HepG2 (cell line): ENCODE measurements around the gene ZNF491.
"Not testable (repeated sequence)": the region's sequence is repeated elsewhere in the genome, so short reads cannot be mapped to it uniquely, and the experiment has no call there.

Experiments used
- CTCF ChIP-seq: sonication (generic); formaldehyde crosslinking; IDR thresholded peaks from 2 replicates; pipeline ENCODE4 v1.5.0; 2020; ENCODE audit warnings: mild to moderate bottlenecking, missing genetic modification reagents, moderate library complexity
- EP300 ChIP-seq, 3 experiments: sonication (generic) in 1 of 3; formaldehyde crosslinking in 1 of 3; IDR thresholded peaks; 2 replicates each; pipeline versions ENCODE4 v1.5.1 to v1.6.1; 2011 to 2020; ENCODE audit warnings: low read depth in 2 of 3, low read length in 2 of 3, borderline replicate concordance in 1 of 3, improper control_type of control experiment in 1 of 3, mild to moderate bottlenecking in 1 of 3, missing genetic modification reagents in 1 of 3, moderate library complexity in 1 of 3
- EZH2 ChIP-seq: conservative IDR thresholded peaks from 2 replicates; pipeline ENCODE4 v1.6.1; 2012; ENCODE audit warnings: mild to moderate bottlenecking, low read depth, low read length, moderate library complexity
- HCFC1 ChIP-seq: fragments of 150-350 bp; IDR thresholded peaks from 2 replicates; pipeline ENCODE4 v1.6.1; 2014; ENCODE audit warnings: low read depth, low read length
- HDAC6 ChIP-seq: fragments of 200-600 bp; sonication (generic); IDR thresholded peaks from 2 replicates; pipeline ENCODE4 v1.7.0; 2017; ENCODE audit warnings: mild to moderate bottlenecking, antibody characterized with exemption, low read length, low read depth
- REST ChIP-seq, 2 experiments: IDR thresholded peaks; 2 replicates each; pipeline ENCODE4 v1.6.1; 2011 to 2012; ENCODE audit warnings: low read length in 2 of 2, borderline replicate concordance in 1 of 2, low read depth in 1 of 2, mild to moderate bottlenecking in 1 of 2, moderate library complexity in 1 of 2
- TMF1 ChIP-seq: sonication (generic); formaldehyde crosslinking; IDR thresholded peaks from 2 replicates; pipeline ENCODE4 v1.8.1; 2022; ENCODE audit warnings: low read depth, missing genetic modification reagents
- ZMAT5 ChIP-seq: sonication (generic); formaldehyde crosslinking; IDR thresholded peaks from 2 replicates; pipeline ENCODE4 v1.5.0; 2020; ENCODE audit warnings: mild to moderate bottlenecking, low read depth, missing genetic modification reagents, borderline replicate concordance
- ZNF136 ChIP-seq: sonication (generic); formaldehyde crosslinking; IDR thresholded peaks from 2 replicates; pipeline ENCODE4 v1.8.1; 2022; ENCODE audit warnings: low read depth, mild to moderate bottlenecking, moderate library complexity, missing genetic modification reagents
- ZNF205 ChIP-seq: IDR thresholded peaks from 2 replicates; pipeline ENCODE4 v1.6.1; 2018; ENCODE audit warnings: missing biosample characterization, missing genetic modification reagents
- ZNF703 ChIP-seq: sonication (generic); formaldehyde crosslinking; IDR thresholded peaks from 2 replicates; pipeline ENCODE4 v1.5.1; 2020; ENCODE audit warnings: missing genetic modification reagents, mild to moderate bottlenecking, moderate library complexity, borderline replicate concordance
- ZNF772 ChIP-seq: sonication (generic); formaldehyde crosslinking; IDR thresholded peaks from 2 replicates; pipeline ENCODE4 v1.5.0; 2020; ENCODE audit warnings: mild to moderate bottlenecking, missing genetic modification reagents
- ZNF790 ChIP-seq: sonication (generic); formaldehyde crosslinking; IDR thresholded peaks from 2 replicates; pipeline ENCODE4 v1.8.0; 2022; ENCODE audit warnings: missing genetic modification reagents, mild to moderate bottlenecking, borderline replicate concordance

GRCh38 chr19:11776669-11777068 lies 21.7 kb upstream of the ZNF491 start:
- not testable (repeated sequence) for TF ChIP-seq REST (IDR thresholded peaks at IDR 0.05; ENCODE audit: borderline replicate concordance in 1 of 2, low read depth in 1 of 2, low read length in 2 of 2); ZMAT5 (CRISPR knock-in tag); ZNF790 (CRISPR knock-in tag); HDAC6; CTCF (CRISPR knock-in tag); ZNF205 (CRISPR knock-in tag); TMF1 (CRISPR knock-in tag); EZH2; EP300 (IDR thresholded peaks at IDR 0.05; ENCODE audit: low read depth in 2 of 2, low read length in 2 of 2); EP300 (CRISPR knock-in tag; IDR thresholded peaks at IDR 0.05; ENCODE audit: borderline replicate concordance); HCFC1; ZNF703 (CRISPR knock-in tag); ZNF136; ZNF772
